ENCODE data around the gene PLXNB2.

PLXNB2 gene

DNA sequence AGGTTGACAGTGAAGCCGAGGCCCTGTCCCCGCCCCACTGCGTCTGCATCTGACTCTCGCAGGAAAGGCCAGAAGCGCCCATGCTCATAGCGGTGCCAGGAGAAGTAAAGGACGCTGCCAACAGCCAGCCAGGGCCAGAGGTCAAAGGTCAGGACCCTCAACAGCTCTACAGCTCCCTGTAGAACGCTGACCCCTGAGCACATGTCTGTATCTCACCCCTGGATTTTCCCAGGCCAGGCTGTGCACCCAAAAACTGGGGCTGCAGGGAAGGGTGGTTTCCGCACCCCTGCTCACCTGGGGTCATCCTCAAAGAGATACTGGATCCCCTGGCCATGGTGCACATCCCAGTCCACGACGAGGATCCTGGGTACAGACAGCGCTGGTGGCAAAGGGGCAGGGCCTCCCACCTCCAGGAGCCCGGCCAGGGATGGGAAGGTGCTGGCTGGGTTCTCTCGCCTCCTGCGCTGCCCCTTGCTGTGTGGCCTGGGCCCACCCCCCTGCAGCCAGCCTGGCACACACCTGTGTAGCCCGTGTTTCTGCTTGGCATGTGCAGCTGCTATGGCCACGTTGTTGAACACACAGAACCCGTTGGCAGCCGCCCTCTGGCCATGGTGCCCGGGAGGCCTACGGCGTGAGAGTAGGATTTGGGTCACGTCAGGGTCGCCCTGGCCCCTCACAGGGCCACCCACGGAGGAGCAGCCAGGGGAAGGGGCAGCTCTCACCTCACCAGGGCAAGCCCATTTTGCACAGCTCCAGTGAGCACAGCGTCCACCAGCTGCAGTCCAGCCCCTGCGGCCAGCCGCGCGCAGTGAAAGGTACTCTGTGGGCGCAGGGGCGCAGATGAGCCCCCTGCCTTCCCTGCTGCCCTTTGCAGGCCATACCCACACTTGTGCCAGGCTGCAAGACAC is 57.9 kb downstream of the PLXNB2 start:
- no peak for DNase-seq

DNA sequence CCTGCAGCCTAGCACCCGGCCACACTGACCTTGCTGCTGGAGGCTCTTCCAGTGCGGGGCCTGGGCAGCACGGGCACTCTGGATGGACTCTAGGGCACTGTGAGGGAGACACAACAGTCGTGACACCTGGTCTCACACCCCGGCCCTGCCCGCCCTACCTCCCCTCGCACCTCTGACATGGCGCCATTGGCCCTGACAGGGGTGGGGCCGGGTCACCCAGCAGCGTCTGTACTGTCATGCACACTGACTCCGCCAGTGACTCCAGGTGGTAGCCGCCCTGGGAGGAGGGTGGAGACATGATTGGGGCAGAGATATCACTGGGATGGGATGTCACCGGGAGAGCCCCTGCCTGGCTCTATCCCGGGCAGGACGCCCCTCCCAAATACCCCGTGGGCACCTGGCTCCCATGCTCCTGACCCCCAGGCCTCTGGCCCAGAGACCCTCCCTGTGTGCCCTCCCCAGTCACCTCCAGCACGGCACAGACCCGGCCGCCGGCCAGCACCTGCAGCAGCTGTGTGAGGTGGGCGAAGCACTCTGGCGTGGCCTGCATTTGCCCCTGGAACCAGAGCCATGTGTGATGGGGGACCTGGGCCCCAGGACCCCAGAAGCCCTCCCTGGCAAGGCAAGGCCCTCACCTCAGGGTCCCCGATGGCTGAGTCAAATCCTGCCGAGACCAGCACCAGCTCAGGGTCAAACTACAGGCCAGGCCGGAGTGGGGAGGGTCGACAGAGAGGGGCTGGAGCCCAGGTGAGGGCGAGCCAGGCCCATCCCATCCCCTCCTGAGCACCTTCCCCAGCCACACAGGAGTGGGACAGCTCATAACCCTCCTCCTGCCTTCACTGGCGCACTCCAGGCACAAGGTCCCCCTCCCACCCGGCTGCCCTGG is 59.0 kb downstream of the PLXNB2 start:
- DNase-seq, result no peak

DNA sequence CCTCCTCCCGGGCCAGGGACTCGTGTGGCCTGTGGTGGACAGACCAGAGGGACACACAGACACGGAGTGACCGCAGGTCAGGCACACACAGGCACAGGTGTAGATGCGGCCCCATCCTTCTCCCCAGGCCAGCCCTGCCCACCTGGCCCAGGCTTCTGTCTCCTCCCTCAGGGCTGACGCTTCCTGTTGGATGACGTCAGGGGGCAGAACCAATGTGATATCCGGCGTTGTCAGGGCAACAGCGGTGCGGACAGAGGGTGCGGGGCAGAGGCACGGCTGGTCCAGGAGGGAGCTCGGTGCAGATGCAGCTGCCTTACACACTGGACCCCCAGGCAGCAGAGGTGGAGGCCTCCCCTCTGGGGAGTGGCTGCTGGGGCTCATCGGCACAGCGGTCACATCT is 59.7 kb downstream of the PLXNB2 start:
- DNase-seq, result no peak

DNA sequence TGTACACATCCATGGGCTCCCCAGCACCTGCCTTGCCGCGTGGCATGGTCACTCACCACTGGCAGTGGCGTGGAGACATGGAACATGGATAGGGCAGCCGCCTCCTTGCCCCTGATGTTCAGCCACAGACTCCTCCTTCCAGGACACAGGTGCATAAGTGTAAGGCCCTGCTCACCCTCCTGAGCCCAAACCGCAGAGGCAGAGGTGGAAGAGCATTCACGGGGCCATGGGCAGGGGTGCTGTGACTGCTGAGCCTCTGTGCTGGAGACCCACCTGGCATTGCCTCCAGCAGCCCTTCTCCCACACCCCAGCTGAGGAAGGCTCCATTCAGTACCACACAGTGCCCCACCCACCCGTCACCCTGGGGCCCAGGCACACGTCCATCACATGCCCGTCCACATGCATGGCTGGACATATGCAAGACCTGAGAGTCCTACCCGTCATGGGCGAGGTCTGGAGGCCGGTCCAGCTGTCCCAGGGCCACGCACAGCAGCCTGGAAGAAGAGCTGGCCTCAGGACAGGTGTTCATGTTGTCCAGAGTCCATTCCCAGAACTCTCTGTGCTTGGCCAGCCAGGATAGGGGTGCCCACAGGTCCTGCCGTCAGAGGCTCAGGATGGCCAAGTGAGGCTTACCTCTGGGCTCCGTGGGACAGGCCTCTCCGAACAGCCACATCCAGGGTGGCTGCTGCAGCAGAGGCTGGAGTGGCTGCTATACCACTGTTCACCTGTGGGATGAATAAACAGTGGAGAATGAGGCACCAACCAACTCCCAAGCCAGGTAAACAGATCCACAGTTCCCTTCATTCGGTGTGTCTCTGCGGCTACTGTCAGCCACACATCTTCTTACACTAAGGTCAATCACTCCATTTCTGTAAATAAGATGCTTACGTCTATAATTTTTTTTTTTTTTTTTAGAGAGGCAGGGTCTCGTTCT is 60.9 kb downstream of the PLXNB2 start:
- DNase-seq, result no peak

DNA sequence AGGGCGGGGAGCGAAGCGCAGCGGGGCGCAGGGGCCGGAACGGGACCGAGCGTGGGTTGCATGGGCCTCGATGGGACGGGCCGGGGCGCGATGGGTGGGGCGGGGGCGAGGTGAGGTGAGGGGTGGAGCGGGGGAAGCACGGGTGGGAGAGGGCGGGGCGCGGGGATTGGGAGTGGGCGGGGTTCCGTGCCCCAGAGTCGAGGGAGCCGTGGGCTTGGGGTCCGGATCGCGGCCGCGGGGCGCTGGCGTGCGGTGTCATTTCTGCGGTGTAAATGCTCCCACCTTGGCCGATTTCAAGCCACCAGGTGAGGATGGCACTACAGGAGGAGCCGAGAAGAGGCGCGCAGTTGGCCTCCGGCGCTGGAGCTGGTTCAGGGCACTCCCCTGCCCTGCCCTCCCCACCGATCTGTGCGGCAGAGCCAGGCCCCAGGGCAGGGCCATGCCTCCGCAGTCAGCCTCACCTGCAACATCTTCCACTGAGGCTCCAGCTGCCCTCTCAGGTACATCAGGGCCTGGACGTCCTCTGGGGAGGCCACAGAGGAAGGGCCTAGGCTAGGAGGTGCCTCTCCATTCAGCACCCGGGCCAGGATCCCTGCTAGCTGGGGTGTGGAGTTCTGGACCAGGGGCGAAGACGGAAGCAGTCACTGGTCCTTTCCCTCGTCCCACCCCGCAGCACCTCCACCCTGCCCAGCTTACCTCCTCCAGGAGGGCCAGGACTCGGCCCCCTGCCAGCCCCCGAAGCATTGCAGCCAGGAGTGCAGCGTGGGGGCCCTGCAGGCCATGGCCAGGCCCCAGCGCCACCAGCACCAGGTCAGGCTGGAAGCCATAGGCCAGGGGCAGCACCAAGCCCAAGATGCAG is 62.0 kb downstream of the PLXNB2 start:
- no peak for DNase-seq

DNA sequence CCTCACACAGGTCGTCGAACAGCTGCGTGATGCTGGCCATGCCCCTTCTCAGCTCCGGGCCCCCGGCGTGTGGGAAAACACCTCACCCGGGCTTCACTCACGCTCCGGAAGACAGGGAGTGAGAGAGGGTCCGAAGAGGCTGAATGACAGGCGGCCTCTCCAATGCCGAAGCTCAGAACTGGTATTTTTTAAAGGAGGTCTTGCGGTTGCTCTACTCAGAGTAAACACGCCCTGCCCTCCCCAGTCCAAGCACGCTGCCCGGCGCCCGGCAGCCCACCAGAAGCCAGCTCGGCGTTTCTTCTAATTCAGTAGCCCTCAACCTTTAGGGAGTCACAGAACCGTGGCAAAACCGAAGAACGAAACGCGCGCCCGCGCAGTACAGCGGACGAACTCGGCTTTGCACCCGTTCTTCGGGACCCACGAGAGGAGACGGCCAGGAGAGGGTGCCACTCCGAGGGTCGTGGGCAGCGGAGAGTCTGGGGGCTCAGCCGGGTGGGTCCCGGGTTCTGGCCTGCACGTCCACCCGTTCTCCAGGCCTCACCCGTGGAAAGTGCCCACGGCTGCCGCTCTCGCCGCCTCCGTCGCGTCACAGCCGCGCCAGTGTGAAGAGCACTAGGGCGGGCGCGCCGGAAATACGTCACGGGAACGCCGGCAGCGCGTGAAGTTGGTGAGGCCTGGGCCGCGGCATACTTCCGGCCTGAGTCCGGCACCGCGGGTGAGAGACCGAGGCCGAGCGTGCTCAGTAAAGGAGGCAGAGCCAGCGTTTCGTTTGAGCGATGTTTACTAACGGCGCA is 62.8 kb downstream of the PLXNB2 start, which contains the start of gene TUBGCP6:
Gene TUBGCP6, minus strand, starts transcription at position 604 of the 794 bp plus-strand sequence. Its CDS starts 564 bp downstream, at position 40.
- peak; percentile 89 for DNase-seq

DNA sequence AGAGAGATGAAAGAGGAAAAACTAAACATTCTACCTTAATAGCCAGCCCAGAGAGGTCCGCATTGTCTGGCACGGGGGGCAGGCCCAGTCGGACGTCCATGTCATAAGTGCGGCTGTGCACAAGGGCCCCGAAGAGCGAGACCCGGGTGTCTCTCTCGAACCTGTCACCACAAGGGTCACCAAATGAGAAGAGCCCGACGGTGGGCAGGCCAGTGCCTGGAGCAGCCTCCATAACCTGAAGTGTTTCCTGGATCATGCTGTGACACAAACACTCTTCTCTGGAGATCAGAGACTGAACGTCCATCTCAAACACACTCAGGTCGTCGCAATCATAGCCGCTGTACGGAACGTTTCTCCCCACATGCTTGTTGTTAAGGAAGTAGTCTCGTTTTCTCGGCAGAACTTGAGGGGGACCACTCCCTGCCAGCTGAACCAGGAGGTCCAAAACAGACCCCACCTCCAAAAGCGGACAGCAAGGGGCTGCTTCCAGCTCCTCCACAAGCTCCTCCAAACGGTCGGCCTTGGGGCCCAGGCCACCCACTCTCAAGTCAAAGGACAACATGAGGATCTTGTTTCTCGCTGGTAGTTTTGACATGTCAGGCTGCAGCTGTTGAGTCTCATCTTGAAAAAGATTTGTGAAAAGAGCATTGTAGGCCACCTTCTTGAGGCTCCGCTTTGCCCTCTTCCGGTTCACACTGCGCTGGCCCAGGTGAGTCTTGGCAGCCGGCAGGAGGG is 63.6 kb downstream of the PLXNB2 start:
- no peak for DNase-seq

DNA sequence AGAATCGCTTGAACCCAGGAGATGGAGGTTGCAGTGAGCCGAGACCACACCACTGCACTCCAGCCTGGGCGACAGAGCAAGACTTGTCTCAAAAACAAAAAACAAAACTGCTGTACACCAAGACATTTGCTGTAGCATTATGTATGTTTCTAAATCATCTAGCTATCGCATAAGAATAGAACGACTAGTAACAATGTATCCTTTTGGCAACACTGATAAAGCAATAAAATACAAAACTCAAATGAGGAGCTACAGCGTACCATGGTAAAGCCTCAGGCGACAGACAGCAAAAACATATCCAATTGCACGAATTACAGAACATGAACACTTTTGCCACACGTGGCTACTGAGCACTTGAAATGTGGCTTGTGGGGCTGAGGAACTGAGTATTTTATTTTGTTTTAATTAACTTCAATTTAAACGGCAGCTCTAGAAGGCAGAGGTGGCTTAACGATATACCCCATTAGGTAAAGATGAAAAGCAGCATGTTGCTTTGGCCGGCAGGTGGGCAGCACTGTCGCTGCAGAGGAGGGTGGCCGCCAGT is 65.0 kb downstream of the PLXNB2 start:
- no peak for DNase-seq

DNA sequence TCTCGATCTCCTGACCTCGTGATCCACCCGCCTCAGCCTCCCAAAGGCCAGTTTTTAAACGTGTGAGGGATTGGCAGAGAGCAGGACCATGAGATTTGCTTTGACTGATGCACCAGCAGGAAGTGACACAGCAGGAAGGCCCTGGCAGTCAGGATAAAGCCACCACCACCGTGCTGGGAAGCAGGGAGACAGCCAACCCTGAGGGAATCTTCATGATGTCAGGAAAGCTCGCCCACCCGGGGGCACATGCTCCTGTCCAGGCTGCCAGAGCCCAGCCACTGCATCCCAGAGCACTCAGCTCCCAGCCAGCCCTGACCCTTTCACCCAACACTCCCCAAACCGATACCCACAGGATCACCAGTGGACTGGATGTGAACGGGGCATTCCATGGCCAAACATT is 68.7 kb downstream of the PLXNB2 start:
- no peak for DNase-seq

DNA sequence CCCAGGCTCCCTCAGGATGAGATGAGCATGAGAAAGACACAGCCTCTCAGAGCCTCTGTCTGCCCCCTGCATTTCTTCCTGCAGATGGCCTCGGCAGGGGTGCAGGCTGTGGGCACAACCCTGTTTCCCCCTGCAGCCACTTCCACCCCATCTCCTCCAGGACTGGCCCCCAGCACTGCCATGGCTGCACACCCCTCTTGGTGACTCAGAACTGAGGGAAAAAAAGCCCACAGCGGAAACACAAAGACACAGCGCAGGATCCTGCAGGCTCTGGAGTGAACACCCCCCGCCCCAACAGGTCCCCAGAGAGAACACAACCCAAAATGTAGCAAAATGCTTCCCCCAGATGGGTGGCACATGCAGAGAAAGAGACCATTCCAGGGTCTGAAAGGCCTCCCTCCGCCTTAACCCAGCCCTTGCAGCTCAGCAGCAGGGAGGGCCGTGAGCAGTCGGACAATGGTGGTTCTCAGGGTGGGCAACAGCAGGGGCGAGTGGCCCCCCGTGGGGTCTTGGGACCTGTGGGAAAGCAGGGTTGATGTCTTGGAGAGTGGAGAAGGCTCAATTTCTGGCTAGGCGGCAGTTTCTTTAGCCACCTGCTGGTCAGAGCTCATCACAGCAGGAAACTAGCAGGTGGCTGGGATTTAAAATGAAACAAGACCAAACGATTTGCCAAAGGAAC is 70.6 kb downstream of the PLXNB2 start:
- no peak for DNase-seq

DNA sequence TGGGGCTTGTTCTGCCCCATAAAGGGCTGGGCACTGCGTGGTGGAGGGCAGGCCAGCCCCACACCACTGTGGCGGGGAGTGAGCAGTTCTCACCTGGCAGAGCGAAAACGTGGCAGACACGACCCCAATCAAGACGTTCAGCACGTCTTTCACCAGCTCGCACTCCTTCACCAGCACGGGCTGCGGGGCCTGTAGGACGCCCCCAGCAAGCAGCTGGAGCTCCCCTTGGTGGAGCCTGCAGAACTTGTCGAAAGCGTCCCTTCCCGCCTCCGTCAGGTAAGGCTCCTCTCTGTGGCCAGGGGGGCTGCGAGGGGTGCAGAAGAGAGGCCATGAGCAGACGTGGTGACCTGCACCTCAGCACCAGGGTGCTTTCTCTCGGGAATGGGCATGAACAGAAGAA is 74.2 kb downstream of the PLXNB2 start:
- no peak for DNase-seq

DNA sequence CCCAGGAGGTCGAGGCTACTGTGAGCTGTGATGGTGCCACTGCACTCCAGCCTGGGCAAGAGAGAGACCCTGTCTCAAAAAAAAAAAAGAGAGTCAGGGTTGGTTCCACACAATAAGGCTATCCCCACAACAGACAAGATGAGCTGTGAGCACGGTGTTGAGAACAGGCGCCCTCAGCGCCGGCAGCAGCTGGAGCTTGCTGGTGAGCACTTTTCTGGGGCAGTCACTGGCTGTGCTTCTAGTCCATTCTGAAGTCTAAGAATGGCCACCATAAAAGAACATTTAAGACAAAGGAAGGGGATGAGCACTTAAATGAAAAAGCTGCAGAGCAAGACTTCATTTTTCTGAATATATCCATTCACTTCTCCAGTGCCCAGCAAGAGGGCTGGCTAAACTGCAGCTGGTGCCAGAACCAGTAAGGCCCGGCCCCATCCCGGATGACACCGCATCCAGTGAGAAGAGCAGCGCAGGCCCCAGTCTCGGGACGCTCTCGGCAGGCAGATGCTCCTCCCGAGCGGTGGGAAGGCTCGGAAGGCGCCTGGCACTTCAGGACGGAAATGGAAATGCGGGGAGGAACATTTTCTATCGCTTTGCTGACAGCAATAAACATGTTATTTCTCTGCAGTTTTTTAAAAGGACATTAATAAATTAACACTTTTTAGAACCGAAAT is 74.8 kb downstream of the PLXNB2 start:
- no peak for DNase-seq

DNA sequence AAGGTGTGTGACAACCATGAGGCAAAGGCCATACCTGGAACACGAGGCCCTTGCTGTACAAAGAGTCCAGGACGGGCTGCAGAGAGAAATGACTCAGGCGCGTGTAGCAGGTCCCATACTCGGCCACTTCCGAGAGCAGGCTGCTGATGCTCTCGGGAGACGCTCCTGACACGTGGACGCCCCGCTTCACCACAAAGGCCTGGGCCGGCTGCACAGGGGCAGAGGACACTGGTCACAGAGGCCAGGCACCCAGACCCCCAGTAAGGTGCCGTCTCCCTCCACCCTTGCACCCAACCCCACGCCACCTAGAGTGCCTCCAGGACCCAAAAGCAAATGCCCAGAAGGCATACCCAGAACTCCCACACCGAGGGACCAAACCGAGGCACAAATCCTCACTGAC is 78.1 kb downstream of the PLXNB2 start:
- no peak for DNase-seq

DNA sequence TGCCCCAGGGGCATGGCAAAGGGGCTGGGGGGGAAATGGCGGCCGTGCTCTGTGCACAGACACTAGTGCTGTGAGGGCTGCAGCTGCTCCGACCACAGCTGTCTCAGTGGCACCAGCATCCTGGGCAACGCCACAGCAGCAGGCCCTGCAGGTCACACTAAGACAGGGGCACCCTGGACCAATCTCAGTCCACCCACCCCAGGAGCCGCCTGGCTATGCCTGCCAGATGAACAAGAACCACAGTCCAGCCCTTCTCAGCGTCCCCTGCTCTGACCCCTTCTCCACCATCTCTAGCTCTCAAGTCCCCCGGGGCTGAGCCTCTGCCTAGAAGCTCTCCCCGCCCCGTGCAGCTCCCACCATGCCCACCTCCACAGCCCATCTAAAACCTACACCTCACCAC is 79.1 kb downstream of the PLXNB2 start:
- DNase-seq, result no peak

DNA sequence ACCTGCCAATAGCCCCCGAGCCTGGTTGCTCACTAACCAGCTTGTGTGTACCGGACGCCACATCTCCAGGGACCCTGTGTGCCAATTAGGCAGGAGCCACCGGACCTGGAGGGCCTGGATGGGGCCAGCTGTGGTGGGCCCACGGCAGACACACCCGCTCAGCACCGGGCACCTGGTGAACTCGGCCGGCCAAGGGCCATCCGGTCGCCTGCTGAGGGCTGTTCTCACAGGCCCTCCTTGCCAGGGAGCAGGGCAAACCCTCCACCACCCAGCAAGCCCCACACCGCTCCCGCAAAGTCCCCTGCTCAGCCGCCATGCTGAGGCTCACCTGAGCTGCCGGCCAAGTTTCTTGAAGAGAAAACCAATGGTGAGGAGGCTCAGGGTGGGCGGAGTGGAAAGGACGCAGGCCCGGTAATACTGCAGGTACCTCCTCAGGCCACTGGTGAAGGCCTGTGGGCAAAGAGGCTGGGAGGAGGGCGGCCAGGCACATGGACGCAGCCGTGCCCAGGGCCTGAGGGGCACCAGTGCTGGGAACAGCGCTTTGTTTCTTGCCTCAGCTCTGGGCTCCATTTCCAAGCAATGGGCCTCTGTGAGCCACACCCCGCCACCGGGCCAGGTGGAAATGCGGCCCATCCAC is 79.7 kb downstream of the PLXNB2 start:
- no peak for DNase-seq

DNA sequence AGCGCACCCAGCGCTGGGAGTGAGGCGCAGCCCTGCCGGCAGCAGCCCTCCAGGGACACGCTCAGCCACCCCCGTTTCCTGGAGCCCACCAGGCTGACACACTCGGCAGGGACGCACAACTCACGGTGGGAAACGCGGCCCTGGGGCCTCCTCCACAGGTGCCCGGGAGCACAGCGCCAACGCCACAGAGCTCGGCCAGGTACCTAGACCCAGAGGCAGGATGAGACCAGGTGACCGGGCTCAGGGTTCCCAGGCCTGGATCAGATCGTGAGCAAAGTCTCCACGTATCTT is 80.6 kb downstream of the PLXNB2 start:
- DNase-seq, result no peak

DNA sequence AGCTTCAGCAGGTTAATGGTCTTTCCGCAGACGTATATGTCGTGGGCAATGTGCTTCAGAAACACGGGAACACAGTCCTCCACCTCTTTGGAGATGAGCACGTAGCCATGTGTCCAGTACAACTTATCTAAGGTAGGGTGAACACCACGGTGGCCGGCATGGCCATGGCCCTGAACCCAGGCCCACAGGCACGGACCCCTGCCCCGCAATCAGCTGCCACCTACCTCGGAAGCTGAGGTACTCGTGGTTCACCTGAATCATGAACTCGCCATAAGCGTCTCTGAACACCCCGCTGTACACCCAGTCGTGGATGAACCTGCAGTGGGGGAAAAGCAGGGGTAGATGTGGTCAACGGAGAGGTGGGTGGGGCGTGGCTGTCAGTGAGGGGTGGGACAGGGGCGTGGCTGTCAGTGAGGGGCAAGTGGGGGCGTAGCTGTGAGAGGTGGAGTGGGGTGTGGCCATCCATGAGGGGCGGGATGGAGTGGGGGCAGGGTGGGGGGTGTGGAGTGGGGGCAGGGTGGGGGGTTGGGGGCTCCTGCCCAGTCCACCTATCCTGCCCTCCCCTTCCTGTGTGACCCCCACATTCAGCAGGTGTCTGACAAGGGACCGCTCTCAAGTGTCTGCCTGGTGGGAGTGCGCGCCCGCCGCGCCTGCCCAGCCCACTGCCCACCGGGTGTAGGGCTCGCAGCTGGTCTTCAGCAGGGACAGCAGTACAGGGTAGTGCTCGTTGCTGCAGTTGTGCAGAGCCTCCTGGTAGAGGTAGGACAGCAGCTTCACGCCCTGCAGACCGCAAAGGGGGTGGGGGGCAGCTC is 81.2 kb downstream of the PLXNB2 start:
- no peak for DNase-seq
